Mesothelial cell of epicardium (in vitro differentiated cells): ENCODE data around the gene IL1RL1. TPM values are rescaled to one million over a fixed set of nuclear protein-coding genes. Genes with fewer than 3 reads are reported as not detected.

Source experiments
- DNase-seq, 2 experiments: peaks; one replicate each; pipeline ENCODE4 v3.0.0; 2021; ENCODE audit warnings: low spot score in 2 of 2; ENCODE audit not compliant: unreplicated experiment in 2 of 2
- H3K27ac Mint-ChIP-seq: 2 replicates; pipeline ENCODE4 v1.8.0; 2021; ENCODE audit warnings: mixed read lengths
- H3K27me3 Mint-ChIP-seq: 2 replicates; pipeline ENCODE4 v1.8.0; 2021; ENCODE audit warnings: low read depth, mixed read lengths
- H3K36me3 Mint-ChIP-seq: 2 replicates; pipeline ENCODE4 v1.8.0; 2021; ENCODE audit warnings: mixed read lengths
- H3K4me1 Mint-ChIP-seq: 2 replicates; pipeline ENCODE4 v1.8.0; 2021; ENCODE audit warnings: mixed read lengths
- H3K4me3 Mint-ChIP-seq: 2 replicates; pipeline ENCODE4 v1.8.0; 2021; ENCODE audit warnings: mild to moderate bottlenecking, moderate library complexity, mixed read lengths
- H3K9me3 Mint-ChIP-seq: 2 replicates; pipeline ENCODE4 v1.8.0; 2021; ENCODE audit warnings: mixed read lengths
- total RNA-seq: library from RNA; stranded (reverse); gene quantifications from 3 replicates; pipeline ENCODE4 v1.2.1, GENCODE V29; 2021
- TF ChIP-seq, protein P1 (sequence below): fragments of 200-600 bp; sonication (generic); IDR thresholded peaks from one replicate; pipeline ENCODE4 v1.5.0; 2021; ENCODE audit warnings: antibody characterized with exemption; ENCODE audit not compliant: unreplicated experiment

The IL1RL1 gene
- total RNA-seq, 1 donor from 2014 or later = 0.18 TPM

DNA sequence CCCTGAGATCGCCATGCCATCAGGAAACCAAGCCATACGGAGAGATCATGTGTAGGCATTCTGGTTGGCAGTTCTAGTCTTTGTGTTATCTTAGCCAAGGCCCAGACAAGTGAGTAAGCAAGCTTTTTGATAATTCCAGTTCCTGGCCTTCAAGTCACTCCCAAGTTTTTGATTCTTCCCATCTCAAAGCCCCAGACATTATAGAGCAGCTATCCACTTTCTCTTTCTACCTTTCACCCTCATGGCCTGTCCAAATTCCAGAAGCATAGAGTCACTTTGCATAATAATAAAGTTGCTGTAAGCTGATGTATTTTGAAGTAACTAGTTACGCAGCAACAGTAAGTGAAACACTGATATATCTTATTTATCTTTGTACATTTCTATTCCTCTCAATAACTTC, 26.8 kb upstream of the IL1RL1 start:
- TF ChIP-seq, protein P1, sequence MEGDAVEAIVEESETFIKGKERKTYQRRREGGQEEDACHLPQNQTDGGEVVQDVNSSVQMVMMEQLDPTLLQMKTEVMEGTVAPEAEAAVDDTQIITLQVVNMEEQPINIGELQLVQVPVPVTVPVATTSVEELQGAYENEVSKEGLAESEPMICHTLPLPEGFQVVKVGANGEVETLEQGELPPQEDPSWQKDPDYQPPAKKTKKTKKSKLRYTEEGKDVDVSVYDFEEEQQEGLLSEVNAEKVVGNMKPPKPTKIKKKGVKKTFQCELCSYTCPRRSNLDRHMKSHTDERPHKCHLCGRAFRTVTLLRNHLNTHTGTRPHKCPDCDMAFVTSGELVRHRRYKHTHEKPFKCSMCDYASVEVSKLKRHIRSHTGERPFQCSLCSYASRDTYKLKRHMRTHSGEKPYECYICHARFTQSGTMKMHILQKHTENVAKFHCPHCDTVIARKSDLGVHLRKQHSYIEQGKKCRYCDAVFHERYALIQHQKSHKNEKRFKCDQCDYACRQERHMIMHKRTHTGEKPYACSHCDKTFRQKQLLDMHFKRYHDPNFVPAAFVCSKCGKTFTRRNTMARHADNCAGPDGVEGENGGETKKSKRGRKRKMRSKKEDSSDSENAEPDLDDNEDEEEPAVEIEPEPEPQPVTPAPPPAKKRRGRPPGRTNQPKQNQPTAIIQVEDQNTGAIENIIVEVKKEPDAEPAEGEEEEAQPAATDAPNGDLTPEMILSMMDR = no peak
- no peaks in the 10 kb centered on the region for H3K9me3 Mint-ChIP-seq
- peaks cover 5% of the 10 kb centered on the region for H3K27me3 Mint-ChIP-seq
- no peak overlapping the region for H3K27ac Mint-ChIP-seq
- peaks cover 6% of the 10 kb centered on the region for H3K4me1 Mint-ChIP-seq
- DNase-seq = no peak
- H3K36me3 Mint-ChIP-seq = no peaks in the 10 kb centered on the region
- H3K4me3 Mint-ChIP-seq = no peak overlapping the region

- Mint-ChIP-seq H3K9me3 (no peaks in the 10 kb centered on the region), H3K36me3 (no peaks in the 10 kb centered on the region), H3K4me1 (peaks cover 6% of the 10 kb centered on the region), H3K4me3 (no peak overlapping the region), H3K27me3 (peaks cover 5% of the 10 kb centered on the region), H3K27ac (no peak overlapping the region)
- TF ChIP-seq, protein P1 = no peak
- DNase-seq = no peak
Measured at GRCh38 chr2:102285368-102285767, 26.0 kb upstream of the IL1RL1 start.

GRCh38 chr2:102286041-102286440, 25.3 kb upstream of the IL1RL1 start:
- no peak for DNase-seq
- Mint-ChIP-seq H3K4me3 (no peak overlapping the region), H3K4me1 (peaks cover 6% of the 10 kb centered on the region), H3K27me3 (peaks cover 3% of the 10 kb centered on the region), H3K27ac (no peak overlapping the region), H3K9me3 (no peaks in the 10 kb centered on the region), H3K36me3 (no peaks in the 10 kb centered on the region)
- TF ChIP-seq, protein P1 = no peak

- DNase-seq = no peak
- H3K36me3 Mint-ChIP-seq = no peaks in the 10 kb centered on the region
- TF ChIP-seq, protein P1 = no peak
Measured at GRCh38 chr2:102289129-102289528, 22.2 kb upstream of the IL1RL1 start.

GRCh38 chr2:102290594-102290993, 20.8 kb upstream of the IL1RL1 start:
- H3K36me3 Mint-ChIP-seq = no peaks in the 10 kb centered on the region
- no peak overlapping the region for H3K4me3 Mint-ChIP-seq
- H3K9me3 Mint-ChIP-seq = no peaks in the 10 kb centered on the region
- peaks cover 6% of the 10 kb centered on the region for H3K4me1 Mint-ChIP-seq
- TF ChIP-seq, protein P1 = no peak
- H3K27ac Mint-ChIP-seq = no peak overlapping the region
- DNase-seq = no peak
- H3K27me3 Mint-ChIP-seq = peaks cover 28% of the 10 kb centered on the region

More at GRCh38 chr2:102289129-102289528, 22.2 kb upstream of the IL1RL1 start:
- no peak overlapping the region for H3K4me3 Mint-ChIP-seq
- H3K9me3 Mint-ChIP-seq = no peaks in the 10 kb centered on the region
- peaks cover 18% of the 10 kb centered on the region for H3K27me3 Mint-ChIP-seq
- H3K4me1 Mint-ChIP-seq = peaks cover 6% of the 10 kb centered on the region
- no peak overlapping the region for H3K27ac Mint-ChIP-seq
